ENCODE results near the gene RGPD5.
"Not testable (repeated sequence)": the region's sequence is repeated elsewhere in the genome, so short reads cannot be mapped to it uniquely, and the experiment has no call there.

Gene RGPD5

DNA sequence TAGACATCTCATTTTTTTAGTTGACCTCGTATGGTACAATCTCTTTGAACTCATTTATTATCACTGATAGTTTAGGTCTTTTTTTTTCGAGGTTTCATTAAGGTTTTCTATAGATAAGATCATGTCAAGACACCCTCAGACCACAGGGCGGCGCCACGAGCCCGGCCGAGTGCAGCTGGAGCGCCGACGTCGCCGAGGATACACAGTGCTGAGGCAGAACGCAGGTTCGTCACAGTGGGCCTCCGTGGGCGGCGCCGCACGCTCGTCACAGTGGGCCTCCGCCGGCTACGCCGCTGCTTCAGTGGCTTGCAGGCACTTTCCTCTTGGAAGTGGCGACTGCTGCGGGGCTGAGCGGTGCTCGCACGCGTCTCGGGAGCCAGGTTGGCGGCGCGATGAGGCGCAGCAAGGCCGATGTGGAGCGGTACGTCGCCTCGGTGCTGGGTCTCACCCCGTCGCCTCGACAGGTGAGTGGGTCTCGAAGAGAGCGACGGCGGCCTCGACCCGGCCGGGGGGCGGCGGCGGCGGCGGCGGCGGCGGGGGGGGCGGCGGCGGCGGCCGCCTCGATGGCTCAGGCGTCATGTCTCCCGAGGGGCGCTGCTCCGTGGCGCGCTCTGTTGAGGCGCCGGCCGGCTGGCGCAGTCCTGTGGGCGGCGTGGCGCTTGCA lies at the start of gene RGPD5:
TSS of gene RGPD5 (plus strand) at position 232 of the 664 bp plus-strand sequence. CDS start at position 393, 161 bp downstream.
- not testable (repeated sequence) for DNase-seq (ENCODE audit: low read depth)

DNA sequence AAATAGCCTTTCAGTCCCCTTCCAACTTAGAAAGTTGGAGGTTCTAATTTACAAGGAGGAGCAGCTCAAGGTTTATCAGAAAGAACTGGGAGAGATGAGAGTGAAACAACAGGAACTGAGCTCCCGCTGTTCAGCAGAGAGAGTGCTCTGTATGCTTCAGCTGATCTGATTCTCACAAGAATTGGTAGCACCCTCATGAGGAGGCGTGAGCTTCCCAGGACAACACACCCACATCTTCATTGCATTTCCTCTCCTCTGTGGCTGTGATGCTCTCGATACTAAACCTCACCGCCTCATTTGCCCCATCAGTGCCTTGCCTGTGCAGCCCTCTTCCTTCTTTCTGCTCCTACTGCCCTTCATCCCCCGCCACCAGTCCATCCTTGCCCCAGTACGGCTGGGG lies 42.5 kb upstream of the RGPD5 start:
- not testable (repeated sequence) for DNase-seq (ENCODE audit: low read depth)

DNA sequence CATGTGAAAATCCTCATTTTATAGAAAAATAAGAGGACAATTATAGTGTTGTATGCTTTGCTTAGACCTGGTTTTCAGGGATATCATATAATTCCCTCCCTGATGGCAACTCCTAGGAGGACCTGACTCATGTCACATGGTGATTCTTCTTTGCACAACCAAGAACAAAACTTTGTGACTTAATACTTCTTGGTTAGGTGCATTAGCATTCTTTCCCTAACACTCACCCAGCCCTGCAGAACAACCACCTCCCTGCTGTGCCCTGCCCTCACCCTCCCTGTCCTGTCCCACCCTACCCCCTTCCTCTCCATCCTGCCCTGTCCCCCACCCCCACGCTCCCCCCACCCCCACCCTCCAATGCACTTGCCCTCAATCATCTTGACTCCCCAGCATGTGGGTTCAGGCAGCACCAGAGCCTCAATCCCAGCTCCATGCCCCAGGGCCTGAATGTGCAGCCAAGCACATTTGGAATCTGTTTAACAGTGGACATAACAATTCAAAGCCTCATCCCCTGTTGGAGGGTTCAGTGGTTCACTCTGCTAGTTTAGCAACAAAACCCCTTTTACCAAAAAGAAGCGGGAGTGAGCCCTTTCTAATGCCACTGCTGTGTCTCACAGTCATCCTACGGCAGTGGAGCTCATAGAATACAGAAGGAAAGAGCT lies 36.8 kb upstream of the RGPD5 start:
- DNase-seq (ENCODE audit: low read depth), result not testable (repeated sequence)

GRCh38 chr2:109760265-109761042 lies 33.7 kb upstream of the RGPD5 start:
- DNase-seq (ENCODE audit: low read depth), result not testable (repeated sequence)

GRCh38 chr2:109761043-109761454 lies 33.1 kb upstream of the RGPD5 start:
- not testable (repeated sequence) for DNase-seq (ENCODE audit: low read depth)

DNA sequence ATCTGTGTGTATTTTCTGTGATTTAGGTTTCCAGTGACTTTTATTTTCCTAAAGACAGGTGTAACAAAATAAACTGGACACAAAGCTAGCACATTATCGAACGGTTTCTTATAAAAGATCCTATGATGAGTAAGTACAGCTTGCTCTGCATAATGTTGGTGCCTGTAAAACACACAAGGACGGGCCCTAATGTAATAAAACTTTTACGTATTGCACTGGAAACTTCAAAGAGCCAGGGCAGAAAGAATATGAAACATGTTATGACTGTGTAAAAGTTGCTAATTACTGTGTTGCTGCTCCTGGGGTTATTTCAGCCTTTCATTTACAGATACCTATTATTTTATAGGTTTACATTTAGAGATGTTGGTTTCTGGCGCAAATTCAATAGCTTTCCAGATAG lies 32.1 kb upstream of the RGPD5 start:
- not testable (repeated sequence) for DNase-seq (ENCODE audit: low read depth)

GRCh38 chr2:109766074-109766473 lies 28.0 kb upstream of the RGPD5 start:
- not testable (repeated sequence) for DNase-seq (ENCODE audit: low read depth)

DNA sequence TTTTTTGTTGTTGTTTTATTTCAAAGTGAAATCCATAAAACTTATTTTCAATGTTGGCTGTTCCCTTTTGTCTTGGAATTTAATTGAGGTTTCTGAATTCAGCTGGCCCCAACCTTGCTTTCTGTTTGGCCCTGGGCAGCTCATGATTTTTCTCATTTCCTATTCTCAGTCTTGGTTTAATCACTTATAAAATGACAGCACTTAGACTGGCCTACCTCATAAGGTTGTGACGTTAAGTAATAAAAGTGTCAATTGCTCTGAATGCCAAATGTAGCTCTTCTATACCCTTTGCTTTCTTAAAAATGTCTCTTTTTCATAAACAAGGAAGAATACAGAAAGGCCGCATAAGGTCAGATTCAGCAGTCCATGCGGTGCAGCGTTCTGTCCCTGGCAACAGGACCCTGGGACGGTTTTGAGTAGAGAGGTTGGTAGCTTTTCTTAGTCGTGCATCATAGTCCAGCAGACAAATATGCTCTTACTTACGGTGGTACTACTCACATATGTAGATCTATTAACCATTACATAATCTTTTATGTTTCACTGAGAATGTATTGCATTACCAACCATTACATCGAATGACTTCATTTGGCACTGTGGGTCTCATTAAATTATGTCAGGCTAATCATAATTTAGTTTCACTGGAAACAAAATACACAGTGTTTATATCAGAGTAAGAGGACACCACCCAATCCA lies 27.1 kb upstream of the RGPD5 start:
- DNase-seq (ENCODE audit: low read depth), result not testable (repeated sequence)

DNA sequence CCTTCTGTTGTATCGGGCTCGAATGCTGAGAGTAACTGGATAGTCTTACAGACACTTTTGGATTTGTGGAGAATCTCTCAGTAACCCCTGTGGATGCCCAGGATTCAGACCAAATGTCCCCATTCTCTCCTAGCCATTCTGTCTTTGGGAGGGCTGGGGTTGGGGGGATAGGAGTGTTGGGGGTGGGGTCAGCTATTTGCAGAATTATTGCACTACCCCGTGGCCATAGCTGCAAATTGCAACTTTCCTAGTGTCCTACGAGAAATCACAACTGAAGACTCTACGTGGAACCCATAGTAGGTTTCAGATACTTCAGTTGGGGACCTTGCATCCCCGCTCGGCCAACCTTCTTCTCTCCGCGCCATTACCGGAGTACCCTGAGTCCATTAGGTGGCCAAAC lies 25.2 kb upstream of the RGPD5 start:
- not testable (repeated sequence) for DNase-seq (ENCODE audit: low read depth)

GRCh38 chr2:109779118-109779517 lies 15.0 kb upstream of the RGPD5 start:
- not testable (repeated sequence) for DNase-seq (ENCODE audit: low read depth)

DNA sequence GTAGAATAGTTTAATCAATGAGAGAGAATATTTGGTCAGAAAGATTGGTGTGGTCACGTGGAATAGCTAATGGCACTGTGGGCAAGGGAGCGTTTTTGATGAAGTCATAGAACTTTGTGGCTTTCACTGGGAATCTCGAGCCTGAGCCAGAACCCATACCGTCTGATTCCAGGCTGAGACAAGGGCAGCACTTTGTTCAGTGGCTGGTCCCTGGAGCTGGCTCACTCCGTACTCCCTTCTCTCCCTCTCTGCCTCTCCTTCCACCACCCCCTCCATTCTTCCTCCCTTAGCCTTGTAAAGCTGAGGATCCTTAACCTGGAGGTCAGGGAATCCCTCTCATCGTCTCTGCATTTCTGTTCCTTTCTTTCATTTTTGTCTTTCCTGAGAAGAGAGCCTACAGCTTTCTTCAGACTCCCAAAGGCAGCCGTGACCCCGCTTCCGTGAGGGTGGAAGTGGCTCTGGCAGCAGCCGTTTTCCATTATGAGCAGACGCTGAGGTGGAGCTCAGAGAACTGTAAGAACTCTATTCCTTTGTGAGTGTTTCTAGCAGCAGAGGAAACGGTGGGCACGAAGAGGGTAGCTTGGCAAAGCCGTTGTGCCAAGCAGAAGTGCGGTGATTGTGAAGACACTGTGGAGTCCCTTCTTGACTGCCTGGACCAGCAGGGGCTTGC lies 12.8 kb upstream of the RGPD5 start:
- not testable (repeated sequence) for DNase-seq (ENCODE audit: low read depth)

GRCh38 chr2:109782446-109782993 lies 11.6 kb upstream of the RGPD5 start:
- DNase-seq (ENCODE audit: low read depth), result not testable (repeated sequence)

DNA sequence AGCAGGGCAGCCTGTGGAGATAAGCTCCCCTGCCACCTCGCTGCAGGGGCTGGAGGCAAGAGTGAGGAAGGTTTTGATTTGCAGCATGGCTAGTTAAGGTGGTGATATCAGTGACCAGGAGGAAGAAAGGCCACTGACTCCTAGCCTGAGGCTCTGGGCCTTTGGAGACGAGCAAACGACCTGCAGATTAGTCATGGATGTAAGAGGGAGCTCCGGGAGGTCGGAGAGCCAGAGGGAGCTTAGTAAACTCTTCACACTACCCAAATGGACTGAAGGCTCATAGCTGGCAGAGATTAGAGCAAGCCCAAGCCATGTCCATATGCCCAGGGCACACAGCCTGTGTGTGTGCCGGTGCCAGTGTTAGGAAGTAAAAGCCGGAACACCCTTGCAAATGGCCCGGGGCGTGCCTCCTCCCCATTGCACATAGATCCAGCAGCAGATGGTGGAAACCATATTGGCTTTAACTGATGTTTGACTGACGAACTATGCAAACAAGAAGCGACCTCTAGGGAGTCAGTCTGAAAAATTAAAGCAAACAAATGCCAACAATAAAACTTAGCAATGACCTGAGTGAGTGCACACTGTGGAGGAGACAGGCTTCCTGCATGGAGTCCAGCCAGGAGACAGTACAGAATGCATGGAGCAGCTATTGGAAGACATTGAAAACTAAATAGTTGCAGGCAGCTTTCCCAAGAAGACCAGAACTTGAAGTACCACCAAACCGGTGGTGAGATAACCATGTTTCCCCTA lies 2.4 kb upstream of the RGPD5 start:
- DNase-seq (ENCODE audit: low read depth), result not testable (repeated sequence)

DNA sequence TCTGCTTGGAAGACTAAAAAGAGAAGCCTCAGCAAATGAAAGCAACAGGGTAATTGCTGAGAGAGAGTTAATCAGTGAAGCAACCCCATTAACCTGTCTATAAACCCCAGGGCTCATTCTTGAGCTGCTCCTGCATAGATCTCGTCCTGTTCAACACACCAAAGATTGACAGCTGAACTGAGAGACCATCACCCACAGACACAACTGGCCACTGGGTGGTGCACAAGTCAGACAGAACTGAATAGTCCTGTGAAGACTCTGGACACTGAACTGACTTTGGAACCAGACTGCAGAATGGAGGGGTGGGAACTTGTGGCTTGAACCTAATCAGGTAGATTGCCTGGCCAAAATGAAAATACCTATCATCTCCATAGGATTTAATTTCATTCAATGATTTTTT lies 1.4 kb upstream of the RGPD5 start:
- not testable (repeated sequence) for DNase-seq (ENCODE audit: low read depth)

DNA sequence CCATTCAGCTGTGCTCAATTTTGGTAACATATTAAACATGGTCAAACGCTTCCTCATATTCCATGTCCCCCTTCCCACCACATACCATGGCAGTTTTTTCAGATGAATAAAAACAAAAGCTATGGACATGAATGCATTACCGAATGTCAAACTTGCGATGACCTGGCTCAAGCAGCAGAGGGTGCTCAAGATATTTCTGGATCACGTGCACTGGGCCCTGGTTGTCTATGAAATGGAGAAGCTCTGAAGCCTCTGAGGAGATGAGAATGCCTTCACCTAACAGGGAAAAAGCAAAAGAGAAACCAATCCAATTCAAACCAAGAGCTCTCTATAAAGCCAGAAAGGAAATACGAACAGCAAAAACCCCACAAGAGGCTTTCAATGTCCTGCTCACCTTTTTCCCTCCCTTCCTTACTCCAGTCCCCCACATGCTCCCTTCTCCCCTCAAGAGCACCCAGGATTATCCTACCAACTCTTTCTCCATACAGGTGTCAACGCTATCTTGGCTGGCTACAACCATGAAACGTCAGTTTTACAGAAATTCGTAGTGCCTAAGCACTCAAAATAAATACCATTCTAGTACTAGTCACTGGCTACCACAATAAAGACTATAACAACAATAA lies 77.1 kb downstream of the RGPD5 start:
- not testable (repeated sequence) for DNase-seq (ENCODE audit: low read depth)

- not testable (repeated sequence) for DNase-seq (ENCODE audit: low read depth)
These were observed 82.5 kb downstream of the RGPD5 start for GRCh38 chr2:109876625-109877024.

GRCh38 chr2:109882112-109882511 lies 88.0 kb downstream of the RGPD5 start:
- DNase-seq (ENCODE audit: low read depth), result not testable (repeated sequence)

GRCh38 chr2:109888414-109888813 lies 94.3 kb downstream of the RGPD5 start:
- DNase-seq (ENCODE audit: low read depth), result not testable (repeated sequence)

GRCh38 chr2:109889909-109890308 lies 95.8 kb downstream of the RGPD5 start:
- not testable (repeated sequence) for DNase-seq (ENCODE audit: low read depth)

GRCh38 chr2:109891024-109891423 lies 96.9 kb downstream of the RGPD5 start:
- not testable (repeated sequence) for DNase-seq (ENCODE audit: low read depth)

Data from activated T-cell treated with anti-CD3 and anti-CD28 coated beads for 48 hours (primary cell).